ENCODE results near the gene SNX13.

- TF ChIP-seq TAF1 (IDR thresholded peaks at IDR 0.05; ENCODE audit: low read depth, low read length) (no peak), POLR2A (IDR thresholded peaks at IDR 0.05; ENCODE audit: low read depth, low read length) (no peak)
Observed at GRCh38 chr7:17846935-17847334, 93.4 kb downstream of the SNX13 start.
